ENCODE data around the gene KCNQ1.

DNA sequence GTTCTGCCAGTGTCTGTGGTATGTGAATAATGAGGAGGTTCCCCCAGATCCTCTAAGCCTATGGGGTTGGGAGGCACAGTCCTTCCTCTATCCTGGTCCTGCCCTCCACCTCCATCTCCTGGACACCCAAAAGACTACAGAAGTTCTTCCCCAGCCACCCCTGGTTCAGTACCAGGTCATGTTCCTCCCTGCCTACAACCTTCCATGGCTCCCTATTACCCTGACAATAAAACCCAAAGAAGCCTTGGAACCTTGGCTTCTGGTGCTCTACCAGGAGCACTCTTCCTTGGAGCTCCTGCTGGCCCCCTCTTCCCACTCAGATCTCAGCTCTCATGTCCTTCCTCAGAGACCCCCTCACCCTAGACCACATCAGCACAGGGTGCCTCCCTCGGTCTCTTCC lies 13.4 kb upstream of the KCNQ1 start:
- TF ChIP-seq, protein P1, sequence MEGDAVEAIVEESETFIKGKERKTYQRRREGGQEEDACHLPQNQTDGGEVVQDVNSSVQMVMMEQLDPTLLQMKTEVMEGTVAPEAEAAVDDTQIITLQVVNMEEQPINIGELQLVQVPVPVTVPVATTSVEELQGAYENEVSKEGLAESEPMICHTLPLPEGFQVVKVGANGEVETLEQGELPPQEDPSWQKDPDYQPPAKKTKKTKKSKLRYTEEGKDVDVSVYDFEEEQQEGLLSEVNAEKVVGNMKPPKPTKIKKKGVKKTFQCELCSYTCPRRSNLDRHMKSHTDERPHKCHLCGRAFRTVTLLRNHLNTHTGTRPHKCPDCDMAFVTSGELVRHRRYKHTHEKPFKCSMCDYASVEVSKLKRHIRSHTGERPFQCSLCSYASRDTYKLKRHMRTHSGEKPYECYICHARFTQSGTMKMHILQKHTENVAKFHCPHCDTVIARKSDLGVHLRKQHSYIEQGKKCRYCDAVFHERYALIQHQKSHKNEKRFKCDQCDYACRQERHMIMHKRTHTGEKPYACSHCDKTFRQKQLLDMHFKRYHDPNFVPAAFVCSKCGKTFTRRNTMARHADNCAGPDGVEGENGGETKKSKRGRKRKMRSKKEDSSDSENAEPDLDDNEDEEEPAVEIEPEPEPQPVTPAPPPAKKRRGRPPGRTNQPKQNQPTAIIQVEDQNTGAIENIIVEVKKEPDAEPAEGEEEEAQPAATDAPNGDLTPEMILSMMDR (IDR thresholded peaks at IDR 0.05), result no peak
- no peak for TF ChIP-seq EP300 (IDR thresholded peaks at IDR 0.05)

All from sigmoid colon (tissue), 4 donors.